CD4-positive, alpha-beta T cell treated with Interleukin-17A for 4 hours (primary cell): Measurements from ENCODE around the gene NDUFB4.

ENCODE experiments used
- DNase-seq: peaks from one replicate; pipeline ENCODE4 v3.0.0-alpha.2; 2020; ENCODE audit warnings: mixed read lengths

Gene NDUFB4

DNA sequence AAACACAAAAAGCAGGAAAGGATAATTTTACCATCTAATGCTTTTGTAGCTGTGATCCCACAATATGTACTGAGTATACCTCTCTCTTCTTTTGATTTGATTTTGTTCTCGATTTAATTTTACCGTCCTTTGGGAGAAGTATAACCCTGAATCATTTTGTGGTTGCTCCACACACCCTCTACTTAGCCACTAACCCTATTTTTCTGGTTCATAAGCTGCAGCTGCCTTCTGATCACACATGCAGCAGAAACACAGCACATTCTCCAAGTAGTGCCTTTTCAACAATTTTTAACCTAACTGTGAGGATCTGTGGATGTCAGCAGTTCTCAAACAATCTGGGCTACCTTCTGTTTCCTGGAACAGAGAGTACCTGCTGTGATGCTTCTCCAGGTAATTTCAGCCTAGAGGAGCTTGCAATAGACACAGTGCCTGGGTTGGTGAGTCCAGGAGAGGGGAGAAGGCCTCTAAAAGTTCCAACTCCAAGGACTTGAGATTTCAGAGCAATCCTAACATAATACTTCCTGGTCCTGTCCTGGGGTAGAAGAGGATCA is 45.6 kb downstream of the NDUFB4 start:
- no peak for DNase-seq

DNA sequence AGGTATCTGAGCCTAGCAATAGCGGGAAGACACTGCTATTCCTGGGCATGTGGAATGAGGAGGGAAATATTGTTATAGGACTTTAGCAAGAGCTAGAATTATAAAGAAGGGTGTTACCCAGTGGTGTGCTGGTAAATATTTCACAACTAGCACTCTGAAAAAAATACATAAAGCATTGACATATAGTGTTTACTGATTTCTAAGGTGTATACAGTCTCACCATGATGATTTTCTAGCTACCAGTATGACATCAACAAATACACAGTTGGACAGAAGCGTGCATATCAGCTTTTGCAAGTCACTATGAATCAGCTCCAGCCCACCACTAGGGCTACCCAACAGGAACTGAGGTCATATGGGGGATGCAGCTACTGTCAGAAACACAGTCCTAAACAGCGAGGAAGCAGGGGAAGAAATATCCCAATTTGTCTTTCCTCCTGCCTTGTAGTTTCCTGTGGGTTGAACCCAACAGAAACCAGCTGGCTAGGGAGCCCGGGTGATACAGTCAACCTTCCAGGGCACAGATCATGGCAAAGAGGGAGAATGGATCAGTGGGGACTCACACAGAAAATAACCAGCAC is 46.3 kb downstream of the NDUFB4 start:
- DNase-seq: no peak

DNA sequence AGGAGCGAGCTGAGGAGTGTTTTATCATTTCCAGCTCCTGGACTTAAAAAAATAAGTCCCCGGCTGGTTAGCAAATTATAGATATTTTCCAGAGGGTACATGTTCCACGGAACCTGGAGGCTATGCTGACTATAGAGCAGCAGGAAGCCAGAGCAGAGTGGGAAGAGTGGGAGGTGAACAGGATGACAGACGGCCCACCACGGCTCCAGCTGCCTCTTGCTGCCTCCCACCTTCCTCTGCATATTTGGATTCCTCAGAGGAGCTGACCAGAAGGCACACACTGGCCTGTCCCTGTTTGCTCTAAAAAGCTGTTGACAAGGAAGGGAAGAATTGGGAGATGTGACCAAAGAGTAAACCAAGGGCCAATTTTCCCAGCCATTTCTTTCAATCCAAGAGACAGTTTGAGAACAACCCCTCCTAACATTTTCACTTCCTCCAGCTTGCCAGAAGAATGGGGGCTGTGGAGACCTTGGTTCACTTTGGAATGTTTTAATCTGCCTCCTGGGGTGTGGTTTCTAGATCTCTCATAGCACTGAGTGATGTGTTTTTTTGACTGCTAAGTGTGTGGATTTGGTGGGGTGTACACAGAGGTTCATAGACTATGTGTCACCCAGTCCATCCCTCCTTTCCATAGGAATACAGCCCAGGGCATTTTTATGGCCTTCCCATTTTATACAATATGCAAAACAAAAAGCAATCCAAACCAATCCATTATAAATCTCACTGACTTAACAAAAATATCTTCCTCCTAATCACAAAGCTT is 49.1 kb downstream of the NDUFB4 start:
- DNase-seq: no peak

DNA sequence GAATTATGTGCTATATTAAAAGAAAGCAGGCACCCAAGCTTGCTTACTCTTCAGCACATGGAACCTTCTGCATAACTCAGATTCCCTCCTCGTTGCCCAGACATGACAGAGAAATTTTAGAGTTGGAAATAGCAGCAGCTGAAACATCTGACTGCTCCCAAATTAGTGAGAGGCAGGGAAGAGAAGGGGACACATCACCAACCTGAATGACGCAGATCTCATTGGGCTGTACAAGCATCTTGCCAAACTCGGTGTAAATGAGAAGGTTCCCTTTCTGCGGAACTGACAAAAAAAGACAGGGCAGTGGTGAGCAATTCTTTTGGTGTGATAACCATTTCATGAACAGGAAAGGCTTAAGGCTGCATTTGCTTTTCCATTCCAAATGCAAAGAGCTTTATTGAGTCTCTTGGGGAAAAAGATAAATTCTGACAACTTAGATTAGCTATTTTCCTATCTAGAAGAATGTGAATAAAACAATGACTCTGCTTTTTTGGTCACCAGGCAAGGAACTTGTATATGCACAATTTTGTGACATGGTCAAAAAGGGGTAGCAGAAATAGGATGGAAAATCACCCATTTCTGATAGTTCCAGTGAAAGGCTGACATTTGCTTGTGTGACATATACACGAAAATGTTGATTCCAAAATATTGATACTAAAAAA is 50.8 kb downstream of the NDUFB4 start:
- no peak for DNase-seq

DNA sequence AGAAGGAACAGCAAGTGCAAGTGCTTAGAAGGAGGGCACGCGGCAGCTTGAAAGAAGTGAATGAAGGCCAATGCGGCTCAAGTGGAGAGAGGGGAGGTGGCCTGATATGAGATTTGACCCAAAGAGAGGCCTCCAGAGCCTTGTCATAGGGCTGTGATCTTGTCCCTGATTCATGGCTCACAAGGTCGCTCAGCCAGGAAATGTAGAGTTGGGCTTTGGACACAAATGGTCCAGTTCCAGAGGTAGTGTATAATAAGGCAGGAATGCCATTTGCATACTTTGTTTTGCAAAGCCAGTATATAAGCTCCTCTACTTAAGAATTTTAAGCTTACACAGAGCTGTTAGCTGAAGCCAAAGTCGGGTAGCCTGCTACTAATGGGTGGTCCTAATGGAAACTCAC is 52.2 kb downstream of the NDUFB4 start:
- DNase-seq: no peak

DNA sequence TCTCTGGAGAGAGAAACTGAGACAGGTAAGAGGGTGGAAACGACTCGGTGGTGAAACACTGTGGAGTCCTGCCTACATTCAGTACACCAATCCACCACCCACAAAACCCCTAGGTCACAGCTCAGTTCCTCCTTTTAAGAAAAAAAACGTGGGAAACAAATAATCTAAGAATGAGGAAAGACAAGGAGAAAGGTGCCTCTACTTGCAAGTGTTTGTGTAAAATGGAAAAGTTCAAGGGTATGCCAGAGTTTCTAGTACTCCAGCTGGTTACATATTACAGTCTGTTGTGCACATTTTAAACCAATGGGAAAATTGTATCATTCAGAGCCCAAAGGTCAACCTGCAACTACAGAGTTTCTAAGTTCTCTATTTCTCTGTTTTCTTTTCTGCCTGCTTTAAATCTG is 53.7 kb downstream of the NDUFB4 start:
- no peak for DNase-seq

DNA sequence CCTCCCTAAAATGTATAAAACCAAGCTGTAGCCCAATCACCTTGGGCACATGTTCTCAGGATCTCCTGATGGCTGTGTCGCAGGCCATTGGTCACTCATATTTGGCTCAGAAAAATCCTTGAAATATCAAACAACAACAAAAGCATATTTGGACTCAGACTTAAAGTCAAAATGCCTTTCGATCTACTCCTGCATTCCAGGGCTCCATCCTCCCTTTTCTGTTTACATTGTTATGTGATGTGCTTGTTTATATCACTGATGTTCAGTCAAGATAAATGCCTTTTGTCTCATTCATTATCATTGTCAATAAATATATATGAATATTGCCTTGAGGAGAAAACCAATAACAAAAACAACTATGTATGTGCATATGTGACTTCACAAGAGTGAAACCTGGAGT is 54.2 kb downstream of the NDUFB4 start:
- DNase-seq: no peak
